NB4 (cell line): ENCODE measurements around the gene EZR.

ENCODE experiments used
- MYC ChIP-seq: IDR thresholded peaks from 2 replicates; pipeline ENCODE4 v1.6.1; 2011; ENCODE audit warnings: low read depth, low read length
- POLR2A ChIP-seq: IDR thresholded peaks from 2 replicates; pipeline ENCODE4 v1.6.1; 2011; ENCODE audit warnings: mild to moderate bottlenecking; ENCODE audit not compliant: insufficient read length; ENCODE audit errors: extremely low read depth
- TF ChIP-seq, protein P1 (sequence below): IDR thresholded peaks from one replicate; pipeline ENCODE4 v1.5.1; 2012; ENCODE audit warnings: low read depth, low read length
- TF ChIP-seq, protein P2 (sequence below): IDR thresholded peaks from 2 replicates; pipeline ENCODE4 v1.6.1; 2011; ENCODE audit warnings: low read depth, low read length

DNA sequence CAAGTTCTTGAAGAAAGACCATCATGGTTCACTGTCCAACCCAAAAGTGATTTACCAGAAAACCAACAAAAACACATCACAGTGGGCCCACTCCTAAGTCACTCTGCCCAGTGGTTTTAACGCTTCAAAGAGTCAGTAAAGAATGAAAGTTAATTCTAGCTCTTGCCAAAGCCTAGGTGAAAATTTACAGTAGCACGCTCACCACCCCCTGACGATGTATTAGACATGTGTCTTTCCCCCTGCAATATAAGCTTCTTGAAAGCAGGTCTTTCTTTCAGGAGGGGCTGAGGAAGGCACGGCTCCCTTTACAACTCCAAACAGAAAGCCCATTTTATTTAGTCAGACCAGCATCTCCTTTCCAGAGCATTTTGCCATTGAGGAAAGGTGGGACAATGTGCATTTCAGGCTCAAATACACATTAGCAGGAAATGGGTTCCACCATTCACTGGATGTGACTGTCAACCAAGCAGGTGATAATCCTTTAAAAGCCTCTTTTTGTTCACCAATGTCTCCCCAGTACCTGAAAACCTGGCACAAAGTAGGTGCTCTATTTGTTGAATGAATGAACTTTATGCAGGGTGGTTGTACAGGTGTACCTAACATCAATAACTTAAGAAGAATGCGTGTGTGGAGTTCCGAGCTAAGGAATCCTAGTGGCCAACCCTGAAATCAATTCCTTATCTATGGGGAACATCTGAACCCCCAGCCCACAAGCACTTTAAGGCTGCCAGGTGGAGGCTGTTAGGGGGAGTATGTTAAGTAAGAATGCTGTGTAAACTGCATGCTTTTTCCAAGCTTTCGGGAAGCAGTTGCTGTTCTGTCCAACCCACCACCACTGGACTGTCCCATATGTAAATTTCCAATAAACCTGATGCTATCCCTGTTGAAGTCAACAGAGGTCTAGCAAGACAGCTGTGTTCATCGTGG is 11.4 kb downstream of the EZR start:
- TF ChIP-seq, protein P1, sequence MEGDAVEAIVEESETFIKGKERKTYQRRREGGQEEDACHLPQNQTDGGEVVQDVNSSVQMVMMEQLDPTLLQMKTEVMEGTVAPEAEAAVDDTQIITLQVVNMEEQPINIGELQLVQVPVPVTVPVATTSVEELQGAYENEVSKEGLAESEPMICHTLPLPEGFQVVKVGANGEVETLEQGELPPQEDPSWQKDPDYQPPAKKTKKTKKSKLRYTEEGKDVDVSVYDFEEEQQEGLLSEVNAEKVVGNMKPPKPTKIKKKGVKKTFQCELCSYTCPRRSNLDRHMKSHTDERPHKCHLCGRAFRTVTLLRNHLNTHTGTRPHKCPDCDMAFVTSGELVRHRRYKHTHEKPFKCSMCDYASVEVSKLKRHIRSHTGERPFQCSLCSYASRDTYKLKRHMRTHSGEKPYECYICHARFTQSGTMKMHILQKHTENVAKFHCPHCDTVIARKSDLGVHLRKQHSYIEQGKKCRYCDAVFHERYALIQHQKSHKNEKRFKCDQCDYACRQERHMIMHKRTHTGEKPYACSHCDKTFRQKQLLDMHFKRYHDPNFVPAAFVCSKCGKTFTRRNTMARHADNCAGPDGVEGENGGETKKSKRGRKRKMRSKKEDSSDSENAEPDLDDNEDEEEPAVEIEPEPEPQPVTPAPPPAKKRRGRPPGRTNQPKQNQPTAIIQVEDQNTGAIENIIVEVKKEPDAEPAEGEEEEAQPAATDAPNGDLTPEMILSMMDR, result no peak
- TF ChIP-seq POLR2A (no peak), MYC (no peak)
- TF ChIP-seq, protein P2, sequence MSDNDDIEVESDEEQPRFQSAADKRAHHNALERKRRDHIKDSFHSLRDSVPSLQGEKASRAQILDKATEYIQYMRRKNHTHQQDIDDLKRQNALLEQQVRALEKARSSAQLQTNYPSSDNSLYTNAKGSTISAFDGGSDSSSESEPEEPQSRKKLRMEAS, result no peak
